CD14-positive monocyte (primary cell): Measurements from ENCODE around the gene YAE1. TPM values are rescaled to one million over a fixed set of nuclear protein-coding genes. Genes with fewer than 3 reads are reported as not detected.

Experiments used
- DNase-seq, 3 donors: peaks; one replicate each; pipeline ENCODE4 v3.0.0-alpha.2; 2011 to 2022
- H2AFZ ChIP-seq: 2 replicates; pipeline ENCODE4 v1.6.0; 2012; ENCODE audit warnings: mild to moderate bottlenecking, low read depth, low read length, inconsistent platforms; ENCODE audit not compliant: insufficient read depth, poor library complexity, severe bottlenecking
- H3K27ac ChIP-seq, 2 donors: 1 replicate in 1 of 2; 2 replicates in 1 of 2; pipeline ENCODE4 v1.5.1; 2012 to 2013; ENCODE audit warnings: low read length in 2 of 2, control low read depth in 1 of 2, inconsistent platforms in 1 of 2, low read depth in 1 of 2, mild to moderate bottlenecking in 1 of 2
- H3K27me3 ChIP-seq, 2 donors: one replicate each; pipeline versions ENCODE4 v1.6.0 to v1.6.1; 2011 to 2013; ENCODE audit warnings: low read length in 2 of 2; ENCODE audit not compliant: control insufficient read depth in 2 of 2, insufficient read depth in 2 of 2
- H3K36me3 ChIP-seq, 2 donors: replicated peaks in 1 of 2; 1 replicate in 1 of 2; 2 replicates in 1 of 2; pipeline versions ENCODE4 v1.5.1 to v1.6.1; 2012 to 2013; ENCODE audit warnings: low read length in 2 of 2, control low read depth in 1 of 2, inconsistent platforms in 1 of 2, mild to moderate bottlenecking in 1 of 2; ENCODE audit not compliant: insufficient read depth in 2 of 2, control insufficient read depth in 1 of 2
- H3K4me1 ChIP-seq, 2 donors: 1 replicate in 1 of 2; 2 replicates in 1 of 2; pipeline versions ENCODE4 v1.5.1 to v1.6.1; 2012 to 2013; ENCODE audit warnings: low read length in 2 of 2, control low read depth in 1 of 2, inconsistent platforms in 1 of 2, mild to moderate bottlenecking in 1 of 2, moderate library complexity in 1 of 2; ENCODE audit not compliant: insufficient read depth in 2 of 2, control insufficient read depth in 1 of 2
- H3K4me2 ChIP-seq: replicated peaks from 2 replicates; pipeline ENCODE3; 2012; ENCODE audit warnings: low read length, moderate library complexity, mild to moderate bottlenecking; ENCODE audit not compliant: poor library complexity, severe bottlenecking; ENCODE audit errors: extremely low read depth
- H3K4me3 ChIP-seq, 3 experiments: fragments of 200-600 bp in 1 of 3; sonication (generic) in 1 of 3; replicated peaks in 1 of 3; 1 replicate in 2 of 3; 2 replicates in 1 of 3; pipeline ENCODE4 v1.5.1; 2011 to 2013; ENCODE audit warnings: low read length in 3 of 3, mild to moderate bottlenecking in 3 of 3, control low read depth in 2 of 3, low read depth in 2 of 3, inconsistent platforms in 1 of 3, moderate library complexity in 1 of 3
- H3K79me2 ChIP-seq: 2 replicates; pipeline ENCODE4 v1.6.0; 2012; ENCODE audit warnings: mild to moderate bottlenecking, control low read depth, inconsistent platforms, low read length, moderate library complexity; ENCODE audit not compliant: insufficient read depth
- H3K9ac ChIP-seq: 2 replicates; pipeline ENCODE4 v1.6.0; 2017; ENCODE audit warnings: low read length, mild to moderate bottlenecking; ENCODE audit not compliant: insufficient read depth, poor library complexity, severe bottlenecking
- H3K9me3 ChIP-seq, 2 donors: replicated peaks in 1 of 2; 1 replicate in 1 of 2; 2 replicates in 1 of 2; pipeline versions ENCODE4 v1.5.1 to v1.6.1; 2012 to 2013; ENCODE audit warnings: low read length in 2 of 2, control low read depth in 1 of 2; ENCODE audit not compliant: control insufficient read depth in 1 of 2, insufficient read depth in 1 of 2
- H4K20me1 ChIP-seq: 2 replicates; pipeline ENCODE4 v1.6.0; 2012; ENCODE audit warnings: mild to moderate bottlenecking, low read length, control low read depth, moderate library complexity; ENCODE audit not compliant: insufficient read depth
- H3K27ac Mint-ChIP-seq, 7 donors: one replicate each; pipeline ENCODE4 v1.8.0; 2020; ENCODE audit warnings: mild to moderate bottlenecking in 7 of 7, mixed read lengths in 7 of 7, moderate library complexity in 6 of 7, inconsistent platforms in 2 of 7
- H3K27me3 Mint-ChIP-seq, 3 donors: one replicate each; pipeline ENCODE4 v1.8.0; 2021 to 2022; ENCODE audit warnings: low read depth in 3 of 3, mild to moderate bottlenecking in 3 of 3, mixed read lengths in 3 of 3, moderate library complexity in 3 of 3, inconsistent platforms in 1 of 3
- H3K36me3 Mint-ChIP-seq, 2 donors: one replicate each; pipeline ENCODE4 v1.8.0; 2020; ENCODE audit warnings: mixed read lengths in 2 of 2, inconsistent platforms in 1 of 2, mild to moderate bottlenecking in 1 of 2
- H3K4me1 Mint-ChIP-seq: one replicate; pipeline ENCODE4 v1.8.0; 2020; ENCODE audit warnings: mild to moderate bottlenecking, mixed read lengths
- H3K4me3 Mint-ChIP-seq, 2 donors: one replicate each; pipeline ENCODE4 v1.8.0; 2020; ENCODE audit warnings: mild to moderate bottlenecking in 2 of 2, mixed read lengths in 2 of 2, moderate library complexity in 1 of 2
- H3K9me3 Mint-ChIP-seq, 7 donors: one replicate each; pipeline ENCODE4 v1.8.0; 2020 to 2022; ENCODE audit warnings: mixed read lengths in 7 of 7, mild to moderate bottlenecking in 6 of 7, moderate library complexity in 6 of 7, inconsistent platforms in 2 of 7
- WGBS: methylation state at CpG from one replicate; pipeline ENCODE4 v1.1.5; 2013; ENCODE audit warnings: missing lambda C conversion rate; ENCODE audit not compliant: insufficient coverage; 5-methylcytosine and 5-hydroxymethylcytosine counted together
- intact Hi-C, 2 donors: fragments of 100-400 bp; cut with micrococcal nuclease; formaldehyde crosslinking; loops; one replicate each; pipeline versions ENCODE4 v1.15.0 to v1.15.1; 2023
- polyA plus RNA-seq, 3 donors: library from polyadenylated mRNA; depleted of rRNA in 1 of 3; unstranded in 2 of 3; stranded (reverse) in 1 of 3; fragments of 300-500 nt in 2 of 3; fragments of >200 nt in 1 of 3; fragmentation: Illumina TruSeq in 2 of 3; gene quantifications; 1 replicate in 2 of 3; 2 replicates in 1 of 3; pipeline ENCODE4 v1.2.3, GENCODE V29; 2012 to 2021
- TF ChIP-seq, protein P1 (sequence below): fragments of 200-600 bp; IDR thresholded peaks from one replicate; pipeline ENCODE4 v1.8.0; 2022; ENCODE audit warnings: antibody characterized with exemption, mild to moderate bottlenecking

YAE1 gene
- polyA plus RNA-seq, 3 donors = 1.1 to 3.2 (median 2.7) TPM

GRCh38 chr7:39534599-39534998 is 31.6 kb upstream of the YAE1 start:
- Mint-ChIP-seq H3K9me3 (peaks cover 0 to 6% (median 2%) of the 10 kb centered on the region in 7 donors), H3K27me3 (peaks cover 2 to 5% (median 2%) of the 10 kb centered on the region in 3 donors), H3K27ac (no peak overlapping the region), H3K4me3 (no peak overlapping the region), H3K36me3 (no peaks in the 10 kb centered on the region), H3K4me1 (no peaks in the 10 kb centered on the region)
- Histone ChIP-seq H4K20me1 (no peaks in the 10 kb centered on the region), H3K36me3 (no peaks in the 10 kb centered on the region), H3K27me3 (no peaks in the 10 kb centered on the region), H3K4me3 (no peak overlapping the region), H3K27ac (no peak overlapping the region), H2AFZ (no peak overlapping the region), H3K79me2 (no peaks in the 10 kb centered on the region), H3K9me3 (no peaks in the 10 kb centered on the region), H3K4me2 (no peak overlapping the region), H3K9ac (no peak overlapping the region), H3K4me1 (no peaks in the 10 kb centered on the region)
- intact Hi-C loops = no loop called here
- WGBS = no CpG with 5 or more reads among the region's 1 CpG
- TF ChIP-seq, protein P1, sequence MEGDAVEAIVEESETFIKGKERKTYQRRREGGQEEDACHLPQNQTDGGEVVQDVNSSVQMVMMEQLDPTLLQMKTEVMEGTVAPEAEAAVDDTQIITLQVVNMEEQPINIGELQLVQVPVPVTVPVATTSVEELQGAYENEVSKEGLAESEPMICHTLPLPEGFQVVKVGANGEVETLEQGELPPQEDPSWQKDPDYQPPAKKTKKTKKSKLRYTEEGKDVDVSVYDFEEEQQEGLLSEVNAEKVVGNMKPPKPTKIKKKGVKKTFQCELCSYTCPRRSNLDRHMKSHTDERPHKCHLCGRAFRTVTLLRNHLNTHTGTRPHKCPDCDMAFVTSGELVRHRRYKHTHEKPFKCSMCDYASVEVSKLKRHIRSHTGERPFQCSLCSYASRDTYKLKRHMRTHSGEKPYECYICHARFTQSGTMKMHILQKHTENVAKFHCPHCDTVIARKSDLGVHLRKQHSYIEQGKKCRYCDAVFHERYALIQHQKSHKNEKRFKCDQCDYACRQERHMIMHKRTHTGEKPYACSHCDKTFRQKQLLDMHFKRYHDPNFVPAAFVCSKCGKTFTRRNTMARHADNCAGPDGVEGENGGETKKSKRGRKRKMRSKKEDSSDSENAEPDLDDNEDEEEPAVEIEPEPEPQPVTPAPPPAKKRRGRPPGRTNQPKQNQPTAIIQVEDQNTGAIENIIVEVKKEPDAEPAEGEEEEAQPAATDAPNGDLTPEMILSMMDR = no peak
- DNase-seq = no peak

GRCh38 chr7:39535064-39535463 is 31.1 kb upstream of the YAE1 start:
- TF ChIP-seq, protein P1 = no peak
- H3K4me2 ChIP-seq = no peak overlapping the region
- H3K36me3 ChIP-seq = no peaks in the 10 kb centered on the region
- Mint-ChIP-seq H3K4me1 (no peaks in the 10 kb centered on the region), H3K9me3 (peaks cover 0 to 6% (median 2%) of the 10 kb centered on the region in 7 donors), H3K27me3 (peaks cover 2 to 5% (median 2%) of the 10 kb centered on the region in 3 donors), H3K36me3 (no peaks in the 10 kb centered on the region), H3K27ac (no peak overlapping the region), H3K4me3 (no peak overlapping the region)
- no peak overlapping the region for H3K27ac ChIP-seq
- no peak overlapping the region for H3K4me3 ChIP-seq
- DNase-seq = no peak
- intact Hi-C loops = no loop called here
- no peaks in the 10 kb centered on the region for H3K9me3 ChIP-seq
- H2AFZ ChIP-seq = no peak overlapping the region
- no peaks in the 10 kb centered on the region for H3K27me3 ChIP-seq
- H4K20me1 ChIP-seq = no peaks in the 10 kb centered on the region
- no peak overlapping the region for H3K9ac ChIP-seq
- no peaks in the 10 kb centered on the region for H3K79me2 ChIP-seq
- H3K4me1 ChIP-seq = no peaks in the 10 kb centered on the region
